T-helper 17 cell (primary cell): ENCODE data around the gene HIVEP3. TPM values are rescaled to one million over a fixed set of nuclear protein-coding genes. Genes with fewer than 3 reads are reported as not detected.
A peak's percentile ranks its signal among the peaks of the same experiment; 100 is the strongest.

Experiments
- ATAC-seq: fragments of 150-1000 bp; cut with Tn5 transposase; 2 replicates; pipeline ENCODE4 v1.10.0; 2021; ENCODE audit warnings: mild to moderate bottlenecking, moderate library complexity
- DNase-seq, 3 donors: peaks; one replicate each; pipeline versions ENCODE4 v3.0.0 to v3.0.0-alpha.2; 2020 to 2021
- H3K9me3 ChIP-seq: one replicate; pipeline ENCODE4 v1.7.0; 2013; ENCODE audit warnings: low read length, mild to moderate bottlenecking; ENCODE audit not compliant: control insufficient read depth, poor library complexity, severe bottlenecking
- H3K27ac Mint-ChIP-seq: one replicate; pipeline ENCODE4 v1.8.0; 2022; ENCODE audit warnings: mild to moderate bottlenecking, moderate library complexity, mixed read lengths
- H3K27me3 Mint-ChIP-seq: one replicate; pipeline ENCODE4 v1.8.0; 2022; ENCODE audit warnings: mixed read lengths
- H3K36me3 Mint-ChIP-seq: one replicate; pipeline ENCODE4 v1.8.0; 2022; ENCODE audit warnings: low read depth, mixed read lengths
- H3K4me1 Mint-ChIP-seq: one replicate; pipeline ENCODE4 v1.8.0; 2022; ENCODE audit warnings: mild to moderate bottlenecking, mixed read lengths
- H3K4me3 Mint-ChIP-seq: one replicate; pipeline ENCODE4 v1.8.0; 2022; ENCODE audit warnings: mild to moderate bottlenecking, moderate library complexity, mixed read lengths
- total RNA-seq, 4 donors: library from RNA in 2 of 4; stranded (reverse) in 2 of 4; gene quantifications; one replicate each; pipeline ENCODE4 v1.2.3 and lab custom pipeline; 2022 to 2026

Gene HIVEP3
- total RNA-seq, 2 donors from 2014 or later, result 11.1 to 13.9 TPM

DNA sequence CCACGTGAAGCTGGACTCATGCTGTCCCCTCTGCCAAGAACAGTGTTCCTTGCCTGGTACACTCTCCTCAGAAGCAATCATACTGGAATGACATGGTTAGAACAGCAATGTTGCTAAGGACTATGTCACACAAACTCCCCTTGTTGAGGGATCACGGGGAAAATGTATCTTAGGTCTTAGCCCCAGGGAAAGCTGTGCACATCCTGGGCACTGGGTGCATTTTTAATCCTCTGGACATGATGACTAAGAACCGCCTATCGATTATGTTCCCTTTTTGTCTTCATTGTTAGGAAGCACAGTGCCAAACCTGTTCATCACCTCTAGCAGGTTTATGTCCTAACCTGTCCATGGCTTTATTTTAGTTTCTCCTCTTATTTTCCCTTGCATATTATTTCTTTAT lies 115.1 kb downstream of the HIVEP3 start:
- DNase-seq (no peak), ATAC-seq (no peak)
- H3K27me3 Mint-ChIP-seq, result no peaks in the 10 kb centered on the region
- H3K27ac Mint-ChIP-seq, result peak overlapping the region; percentile 94
- H3K36me3 Mint-ChIP-seq, result no peaks in the 10 kb centered on the region
- H3K4me1 Mint-ChIP-seq, result peaks cover 66% of the 10 kb centered on the region
- peak overlapping the region; percentile 59 for H3K4me3 Mint-ChIP-seq
- no peaks in the 10 kb centered on the region for H3K9me3 ChIP-seq

- no peaks in the 10 kb centered on the region for H3K27me3 Mint-ChIP-seq
- no peaks in the 10 kb centered on the region for H3K9me3 ChIP-seq
- H3K4me3 Mint-ChIP-seq, result peak overlapping the region; percentile 59
- peak overlapping the region; percentile 94 for H3K27ac Mint-ChIP-seq
- H3K36me3 Mint-ChIP-seq, result no peaks in the 10 kb centered on the region
- peak in 1 of 3 donors; percentile 26 for DNase-seq
- ATAC-seq, result peak; percentile 82
- peaks cover 64% of the 10 kb centered on the region for H3K4me1 Mint-ChIP-seq
These were observed 115.9 kb downstream of the HIVEP3 start for GRCh38 chr1:41802532-41803501.

GRCh38 chr1:41800311-41800829 lies 118.4 kb downstream of the HIVEP3 start:
- no peaks in the 10 kb centered on the region for H3K9me3 ChIP-seq
- no peaks in the 10 kb centered on the region for H3K36me3 Mint-ChIP-seq
- H3K27ac Mint-ChIP-seq, result peak overlapping the region; percentile 94
- peak overlapping the region; percentile 7 for H3K4me3 Mint-ChIP-seq
- H3K4me1 Mint-ChIP-seq, result peaks cover 45% of the 10 kb centered on the region
- H3K27me3 Mint-ChIP-seq, result no peaks in the 10 kb centered on the region
- ATAC-seq (no peak), DNase-seq (no peak)

DNA sequence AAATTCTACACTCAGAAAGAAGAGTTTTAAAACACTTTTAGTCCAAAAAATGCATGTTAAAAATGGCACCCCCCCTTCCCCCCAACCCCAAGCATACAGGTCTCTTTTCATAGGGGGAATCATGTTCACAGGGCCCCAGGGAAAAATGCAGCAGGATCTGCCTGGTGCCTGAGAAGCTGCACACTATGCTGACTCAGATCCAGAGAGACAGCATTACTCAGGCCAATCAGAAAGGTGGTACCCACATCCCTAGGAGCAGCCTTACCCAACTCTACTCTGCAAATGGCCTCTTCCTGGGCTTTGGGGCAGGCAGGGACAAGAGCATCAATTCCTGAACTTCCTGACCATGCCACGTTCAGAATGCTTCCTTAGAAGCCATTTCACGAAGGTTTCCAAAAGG lies 119.0 kb downstream of the HIVEP3 start:
- ATAC-seq, result no peak
- H3K27me3 Mint-ChIP-seq, result no peaks in the 10 kb centered on the region
- no peaks in the 10 kb centered on the region for H3K9me3 ChIP-seq
- H3K27ac Mint-ChIP-seq, result peak overlapping the region; percentile 94
- no peaks in the 10 kb centered on the region for H3K36me3 Mint-ChIP-seq
- DNase-seq, result no peak
- H3K4me1 Mint-ChIP-seq, result peaks cover 43% of the 10 kb centered on the region
- H3K4me3 Mint-ChIP-seq, result no peak overlapping the region

GRCh38 chr1:41799205-41799604 lies 119.5 kb downstream of the HIVEP3 start:
- H3K9me3 ChIP-seq, result no peaks in the 10 kb centered on the region
- Mint-ChIP-seq H3K27ac (peak overlapping the region; percentile 94), H3K4me1 (peaks cover 38% of the 10 kb centered on the region), H3K36me3 (no peaks in the 10 kb centered on the region), H3K27me3 (no peaks in the 10 kb centered on the region), H3K4me3 (no peak overlapping the region)
- ATAC-seq (no peak), DNase-seq (no peak)

- no peak for DNase-seq
- H3K4me1 Mint-ChIP-seq, result peaks cover 36% of the 10 kb centered on the region
- H3K27me3 Mint-ChIP-seq, result no peaks in the 10 kb centered on the region
- H3K4me3 Mint-ChIP-seq, result no peak overlapping the region
- no peak overlapping the region for H3K27ac Mint-ChIP-seq
- no peak for ATAC-seq
- no peaks in the 10 kb centered on the region for H3K9me3 ChIP-seq
- no peaks in the 10 kb centered on the region for H3K36me3 Mint-ChIP-seq
These were observed 123.4 kb downstream of the HIVEP3 start for GRCh38 chr1:41795205-41795762.

DNA sequence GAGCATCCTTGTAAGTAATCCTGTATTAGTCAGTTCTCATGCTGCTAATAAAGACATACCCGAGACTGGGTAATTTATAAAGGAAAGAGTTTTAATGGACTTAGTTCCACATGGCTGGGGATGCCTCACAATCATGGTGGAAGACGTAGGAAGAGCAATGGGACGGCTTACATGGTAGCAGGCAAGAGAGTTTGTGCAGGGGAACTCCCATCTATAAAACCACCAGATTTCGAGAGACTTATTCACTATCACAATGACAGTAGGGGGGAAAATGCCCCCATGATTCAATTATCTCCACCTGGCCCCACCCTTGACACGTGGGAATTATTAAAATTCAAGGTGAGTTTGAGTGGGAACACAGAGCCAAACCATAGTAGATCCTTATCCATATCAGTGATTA lies 124.7 kb downstream of the HIVEP3 start:
- no peak for DNase-seq
- H3K36me3 Mint-ChIP-seq, result no peaks in the 10 kb centered on the region

GRCh38 chr1:41792485-41792770 lies 126.3 kb downstream of the HIVEP3 start:
- Mint-ChIP-seq H3K27ac (peak overlapping the region; percentile 44), H3K4me1 (peaks cover 31% of the 10 kb centered on the region), H3K4me3 (peak overlapping the region; percentile 70), H3K27me3 (no peaks in the 10 kb centered on the region), H3K36me3 (no peaks in the 10 kb centered on the region)
- H3K9me3 ChIP-seq, result no peaks in the 10 kb centered on the region
- ATAC-seq (no peak), DNase-seq (no peak)

More for the DNA sequence above, 124.7 kb downstream of the HIVEP3 start:
- no peaks in the 10 kb centered on the region for H3K9me3 ChIP-seq
- Mint-ChIP-seq H3K4me3 (no peak overlapping the region), H3K27ac (no peak overlapping the region), H3K4me1 (peaks cover 31% of the 10 kb centered on the region), H3K27me3 (no peaks in the 10 kb centered on the region)
- no peak for ATAC-seq

- no peaks in the 10 kb centered on the region for H3K9me3 ChIP-seq
- Mint-ChIP-seq H3K27ac (peak overlapping the region; percentile 44), H3K27me3 (no peaks in the 10 kb centered on the region), H3K4me1 (peaks cover 31% of the 10 kb centered on the region), H3K36me3 (no peaks in the 10 kb centered on the region), H3K4me3 (peak overlapping the region; percentile 79)
- ATAC-seq (peak; percentile 67), DNase-seq (no peak)
These were observed 126.8 kb downstream of the HIVEP3 start for GRCh38 chr1:41791667-41792484.

GRCh38 chr1:41790351-41790750 lies 128.4 kb downstream of the HIVEP3 start:
- no peak overlapping the region for H3K4me3 Mint-ChIP-seq
- DNase-seq (no peak), ATAC-seq (no peak)
- no peaks in the 10 kb centered on the region for H3K9me3 ChIP-seq
- no peaks in the 10 kb centered on the region for H3K36me3 Mint-ChIP-seq
- H3K27me3 Mint-ChIP-seq, result no peaks in the 10 kb centered on the region
- H3K4me1 Mint-ChIP-seq, result peaks cover 29% of the 10 kb centered on the region
- H3K27ac Mint-ChIP-seq, result no peak overlapping the region

- no peaks in the 10 kb centered on the region for H3K9me3 ChIP-seq
- Mint-ChIP-seq H3K4me3 (no peak overlapping the region), H3K36me3 (no peaks in the 10 kb centered on the region), H3K27ac (no peak overlapping the region), H3K4me1 (peaks cover 29% of the 10 kb centered on the region), H3K27me3 (no peaks in the 10 kb centered on the region)
- ATAC-seq, result no peak
- DNase-seq, result no peak
These were observed 128.9 kb downstream of the HIVEP3 start for GRCh38 chr1:41789661-41790330.

DNA sequence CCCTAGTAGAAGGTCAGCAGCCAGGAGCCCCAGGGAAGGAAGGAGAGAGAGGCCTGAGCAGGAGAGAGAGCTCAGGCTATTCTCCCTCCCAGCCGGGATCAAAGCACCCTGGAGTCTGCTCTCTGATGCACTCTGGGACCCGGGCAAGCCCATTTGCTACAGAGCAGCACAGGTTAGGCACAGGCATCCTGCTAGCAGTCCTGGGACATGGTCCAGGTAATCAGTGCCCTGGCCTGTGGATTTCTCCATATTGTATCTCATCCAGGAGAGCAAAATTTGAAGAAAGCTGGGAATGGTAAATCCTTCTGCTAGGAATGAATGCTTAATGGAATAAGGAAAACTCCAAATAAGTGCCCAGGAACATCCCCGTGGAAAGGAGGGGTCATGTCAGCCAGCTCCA lies 130.3 kb downstream of the HIVEP3 start:
- DNase-seq (no peak), ATAC-seq (no peak)
- Mint-ChIP-seq H3K27ac (no peak overlapping the region), H3K27me3 (no peaks in the 10 kb centered on the region), H3K4me1 (peaks cover 29% of the 10 kb centered on the region), H3K36me3 (no peaks in the 10 kb centered on the region), H3K4me3 (no peak overlapping the region)
- H3K9me3 ChIP-seq, result no peaks in the 10 kb centered on the region
